Thymus (tissue), 11 donors: Measurements from ENCODE around the gene MCC. TPM values are rescaled to one million over a fixed set of nuclear protein-coding genes. Genes with fewer than 3 reads are reported as not detected.
"Not testable (repeated sequence)": the region's sequence is repeated elsewhere in the genome, so short reads cannot be mapped to it uniquely, and the experiment has no call there.

Experiments used
- DNase-seq, 9 donors: peaks; one replicate each; pipeline ENCODE4 v3.0.0-alpha.2; 2013; ENCODE audit warnings: low spot score in 9 of 9, low read depth in 6 of 9, missing footprints in 1 of 9
- H3K27ac ChIP-seq, 2 donors: one replicate each; pipeline ENCODE4 v1.5.1; 2013; ENCODE audit warnings: control low read depth in 1 of 2, low read depth in 1 of 2, low read length in 1 of 2, mild to moderate bottlenecking in 1 of 2, moderate library complexity in 1 of 2
- H3K27me3 ChIP-seq, 2 donors: one replicate each; pipeline ENCODE4 v1.5.1; 2013; ENCODE audit warnings: low read length in 1 of 2; ENCODE audit not compliant: control insufficient read depth in 2 of 2, insufficient read depth in 1 of 2
- H3K36me3 ChIP-seq, 2 donors: one replicate each; pipeline ENCODE4 v1.5.1; 2013; ENCODE audit warnings: low read length in 1 of 2, mild to moderate bottlenecking in 1 of 2, moderate library complexity in 1 of 2; ENCODE audit not compliant: control insufficient read depth in 2 of 2, insufficient read depth in 2 of 2
- H3K4me1 ChIP-seq, 2 donors: one replicate each; pipeline ENCODE4 v1.5.1; 2013; ENCODE audit warnings: low read length in 2 of 2; ENCODE audit not compliant: control insufficient read depth in 2 of 2, insufficient read depth in 2 of 2
- H3K4me3 ChIP-seq, 2 donors: one replicate each; pipeline ENCODE4 v1.5.1; 2013; ENCODE audit warnings: low read length in 2 of 2, control low read depth in 1 of 2, mild to moderate bottlenecking in 1 of 2
- H3K9me3 ChIP-seq, 2 donors: one replicate each; pipeline ENCODE4 v1.5.1; 2013; ENCODE audit warnings: low read length in 1 of 2, mild to moderate bottlenecking in 1 of 2; ENCODE audit not compliant: control insufficient read depth in 2 of 2, insufficient read depth in 1 of 2
- WGBS: extraction: QIAGEN DNeasy Blood & Tissue Kit; methylation state at CpG from one replicate; pipeline ENCODE4 v1.1.7; 2013; 5-methylcytosine and 5-hydroxymethylcytosine counted together
- polyA plus RNA-seq: library from polyadenylated mRNA; stranded (reverse); fragments of 200-250 nt; gene quantifications from one replicate; pipeline ENCODE4 v1.2.3, GENCODE V29; 2013
- total RNA-seq: library from RNA; stranded (reverse); fragments of 120-200 nt; gene quantifications from one replicate; pipeline ENCODE4 v1.2.4, GENCODE V29; 2013
- donor health status: healthy.

The MCC gene
- total and polyA plus RNA-seq, 2 donors, result 5.1 to 7.0 TPM

DNA sequence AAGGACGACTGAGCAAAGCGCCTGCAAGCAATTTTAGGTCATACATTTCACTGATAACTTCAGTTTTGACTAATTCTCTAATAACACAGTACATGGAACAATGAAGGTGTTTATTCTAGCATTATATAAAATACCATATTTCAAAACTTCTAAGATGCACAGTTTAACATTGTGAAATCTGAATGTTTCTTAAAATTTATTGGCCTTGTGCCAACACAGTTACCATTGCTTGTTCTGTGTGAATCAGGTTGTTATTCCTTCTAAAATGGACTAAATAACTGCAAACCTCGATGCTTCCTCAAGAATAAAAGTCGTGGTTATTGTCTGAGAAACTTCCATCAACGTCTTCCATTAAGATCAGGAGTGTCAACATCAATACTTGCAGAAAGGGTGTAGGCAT, 8.0 kb downstream of the MCC start:
- Histone ChIP-seq H3K27me3 (peaks cover 2 to 9% of the 10 kb centered on the region in 2 donors), H3K27ac (no peak overlapping the region), H3K4me3 (no peak overlapping the region), H3K36me3 (no peaks in the 10 kb centered on the region), H3K4me1 (no peaks in the 10 kb centered on the region), H3K9me3 (no peaks in the 10 kb centered on the region)
- WGBS, result 78% methylated on average over 5 of the region's 5 CpGs
- DNase-seq, result no peak

- H3K4me3 ChIP-seq, result no peak overlapping the region
- WGBS, result 91% methylated on average over 3 of the region's 3 CpGs
- DNase-seq, result no peak
- H3K27me3 ChIP-seq, result peaks cover 0 to 3% of the 10 kb centered on the region in 2 donors
- no peaks in the 10 kb centered on the region for H3K36me3 ChIP-seq
- H3K4me1 ChIP-seq, result no peaks in the 10 kb centered on the region
- no peaks in the 10 kb centered on the region for H3K9me3 ChIP-seq
- H3K27ac ChIP-seq, result no peak overlapping the region
These were observed 9.6 kb downstream of the MCC start for GRCh38 chr5:113478691-113479090.

- peaks cover 0 to 2% of the 10 kb centered on the region in 2 donors for H3K27me3 ChIP-seq
- no peaks in the 10 kb centered on the region for H3K4me1 ChIP-seq
- 50% methylated on average over 5 of the region's 5 CpGs for WGBS
- H3K36me3 ChIP-seq, result no peaks in the 10 kb centered on the region
- DNase-seq, result no peak
- H3K4me3 ChIP-seq, result no peak overlapping the region
- peaks cover 0 to 5% of the 10 kb centered on the region in 2 donors for H3K9me3 ChIP-seq
- H3K27ac ChIP-seq, result no peak overlapping the region
These were observed 14.0 kb downstream of the MCC start for GRCh38 chr5:113474100-113474728.

- DNase-seq, result no peak
- Histone ChIP-seq H3K9me3 (no peaks in the 10 kb centered on the region), H3K27me3 (no peaks in the 10 kb centered on the region), H3K36me3 (no peaks in the 10 kb centered on the region), H3K4me3 (no peak overlapping the region), H3K4me1 (no peaks in the 10 kb centered on the region), H3K27ac (no peak overlapping the region)
These were observed 25.2 kb downstream of the MCC start for GRCh38 chr5:113463032-113463431.

GRCh38 chr5:113457106-113457505, 31.1 kb downstream of the MCC start:
- H3K36me3 ChIP-seq, DNase-seq, H3K4me3 ChIP-seq, H3K27ac ChIP-seq, H3K4me1 ChIP-seq, H3K27me3 ChIP-seq, H3K9me3 ChIP-seq: not testable (repeated sequence)
- 95% methylated on average over 21 of the region's 21 CpGs for WGBS

DNA sequence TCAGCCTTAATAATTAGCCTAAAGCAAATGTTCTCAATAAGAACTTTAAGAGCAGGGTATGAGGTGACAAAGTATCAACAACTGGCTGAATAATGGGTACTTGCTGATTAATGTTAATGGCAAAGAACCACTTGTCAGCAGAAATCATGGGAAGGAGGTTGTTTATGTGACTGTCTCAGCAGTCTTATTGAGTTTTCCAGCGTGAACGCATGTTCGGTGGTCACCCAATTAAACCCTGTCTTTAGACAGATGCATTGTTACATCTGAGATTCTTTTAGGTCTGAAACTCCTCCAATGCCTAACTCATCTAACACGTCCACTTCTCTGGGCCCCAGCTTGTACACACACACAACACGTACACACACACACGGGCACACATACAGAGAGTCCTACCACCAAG, 35.3 kb downstream of the MCC start:
- Histone ChIP-seq H3K4me3 (no peak overlapping the region), H3K27me3 (no peaks in the 10 kb centered on the region), H3K27ac (no peak overlapping the region), H3K4me1 (no peaks in the 10 kb centered on the region), H3K36me3 (no peaks in the 10 kb centered on the region), H3K9me3 (peaks cover 0 to 3% of the 10 kb centered on the region in 2 donors)
- DNase-seq, result no peak
- WGBS, result 96% methylated on average over 6 of the region's 6 CpGs

DNA sequence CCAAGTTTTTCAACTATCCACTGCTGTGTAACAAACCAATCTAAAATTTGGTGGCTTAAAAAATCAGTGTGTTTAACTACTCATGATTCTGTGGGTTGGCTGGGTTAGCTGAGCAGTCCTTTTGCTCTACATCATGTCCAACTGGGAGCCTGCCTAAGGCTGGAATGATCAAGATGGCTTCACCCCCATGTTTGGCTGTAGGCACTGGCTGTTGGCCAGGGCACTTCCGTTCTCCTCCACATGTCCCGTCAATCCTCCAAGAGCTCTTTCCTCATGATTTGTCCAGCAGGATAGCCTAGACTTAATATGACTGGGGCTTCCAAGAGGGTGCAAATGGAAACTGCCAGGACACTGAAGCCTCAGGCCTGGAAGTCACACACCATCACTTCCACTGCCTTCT, 36.5 kb downstream of the MCC start:
- H3K27me3 ChIP-seq, result no peaks in the 10 kb centered on the region
- H3K4me1 ChIP-seq, result no peaks in the 10 kb centered on the region
- H3K4me3 ChIP-seq, result no peak overlapping the region
- WGBS, result 94% methylated on average over 2 of the region's 2 CpGs
- H3K36me3 ChIP-seq, result no peaks in the 10 kb centered on the region
- no peak for DNase-seq
- peaks cover 0 to 3% of the 10 kb centered on the region in 2 donors for H3K9me3 ChIP-seq
- H3K27ac ChIP-seq, result no peak overlapping the region

DNA sequence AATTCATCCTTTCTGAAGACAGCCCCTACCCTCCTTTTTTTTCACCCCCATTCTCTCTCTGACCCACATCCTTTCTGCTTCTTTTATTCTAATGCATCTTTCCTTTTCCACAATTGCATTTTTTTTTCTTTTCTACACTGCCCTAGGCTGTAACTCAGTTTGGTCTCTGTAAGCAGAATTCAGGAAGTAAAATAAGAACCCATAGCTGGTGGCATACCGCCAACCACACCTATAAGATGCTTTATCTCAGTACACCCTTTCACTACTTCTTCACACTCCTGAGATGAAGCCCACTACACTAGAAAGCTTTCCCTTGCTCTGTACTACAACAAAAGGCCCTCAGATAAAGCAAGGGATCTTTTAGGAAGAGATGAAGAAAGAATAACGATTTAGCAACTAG, 37.3 kb downstream of the MCC start:
- H3K27ac ChIP-seq, result no peak overlapping the region
- WGBS, result 40% methylated on average over 2 of the region's 2 CpGs
- H3K9me3 ChIP-seq, result peaks cover 0 to 3% of the 10 kb centered on the region in 2 donors
- DNase-seq, result no peak
- H3K27me3 ChIP-seq, result no peaks in the 10 kb centered on the region
- H3K4me3 ChIP-seq, result no peak overlapping the region
- no peaks in the 10 kb centered on the region for H3K36me3 ChIP-seq
- no peaks in the 10 kb centered on the region for H3K4me1 ChIP-seq

DNA sequence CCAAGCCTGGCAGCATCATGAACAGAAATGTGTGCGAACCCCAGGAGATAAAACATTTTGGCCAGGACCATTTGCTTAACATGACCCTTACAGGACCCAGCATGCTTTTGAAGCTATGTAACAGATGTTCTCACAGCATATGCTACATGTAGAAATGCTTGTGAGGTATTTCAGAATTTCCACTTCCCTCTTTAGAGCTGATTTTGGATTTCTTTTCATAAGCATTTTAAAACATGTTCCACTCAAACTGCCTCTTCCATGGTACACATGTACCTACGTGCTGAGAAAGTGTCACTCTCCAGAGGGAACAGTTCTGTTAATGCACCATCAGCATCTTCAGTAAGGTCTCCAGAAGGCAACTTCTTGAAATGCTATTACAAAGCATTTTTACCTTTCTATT, 37.8 kb downstream of the MCC start:
- H3K9me3 ChIP-seq, result peaks cover 0 to 3% of the 10 kb centered on the region in 2 donors
- H3K27ac ChIP-seq, result no peak overlapping the region
- WGBS, result 50% methylated on average over 2 of the region's 2 CpGs
- H3K27me3 ChIP-seq, result no peaks in the 10 kb centered on the region
- no peaks in the 10 kb centered on the region for H3K4me1 ChIP-seq
- DNase-seq, result no peak
- no peak overlapping the region for H3K4me3 ChIP-seq
- no peaks in the 10 kb centered on the region for H3K36me3 ChIP-seq

DNA sequence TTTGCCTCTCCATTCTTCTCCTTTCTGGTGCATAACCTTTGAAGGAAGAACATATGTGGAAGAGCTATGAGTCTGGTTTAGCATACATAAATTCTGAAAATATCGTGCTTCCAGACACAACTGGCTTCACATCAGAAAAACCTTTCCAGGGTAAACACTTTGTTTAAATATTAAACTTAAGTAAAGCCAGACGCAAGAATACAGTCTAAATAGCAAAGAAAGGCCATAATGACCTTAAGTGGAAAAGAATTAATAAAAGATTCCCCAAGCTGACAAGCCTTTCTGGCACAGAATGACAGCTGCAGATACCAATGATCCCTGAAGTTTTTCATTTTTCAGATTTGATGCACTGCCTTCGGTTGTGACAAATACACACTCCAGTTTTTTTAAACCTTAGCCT, 40.0 kb downstream of the MCC start:
- H3K9me3 ChIP-seq, result no peaks in the 10 kb centered on the region
- H3K36me3 ChIP-seq, result no peaks in the 10 kb centered on the region
- WGBS, result 92% methylated on average over 3 of the region's 3 CpGs
- no peak for DNase-seq
- no peak overlapping the region for H3K4me3 ChIP-seq
- H3K27ac ChIP-seq, result no peak overlapping the region
- no peaks in the 10 kb centered on the region for H3K27me3 ChIP-seq
- H3K4me1 ChIP-seq, result no peaks in the 10 kb centered on the region
